HG03108 (cell line): ENCODE results near the gene ARHGDIG.
"Not testable (repeated sequence)": the region's sequence is repeated elsewhere in the genome, so short reads cannot be mapped to it uniquely, and the experiment has no call there.

ENCODE experiments used
- ATAC-seq: cut with Tn5 transposase; IDR thresholded peaks from one replicate; pipeline ENCODE4 v1.9.1; 2021; ENCODE audit warnings: moderate library complexity; ENCODE audit not compliant: unreplicated experiment

ARHGDIG gene

DNA sequence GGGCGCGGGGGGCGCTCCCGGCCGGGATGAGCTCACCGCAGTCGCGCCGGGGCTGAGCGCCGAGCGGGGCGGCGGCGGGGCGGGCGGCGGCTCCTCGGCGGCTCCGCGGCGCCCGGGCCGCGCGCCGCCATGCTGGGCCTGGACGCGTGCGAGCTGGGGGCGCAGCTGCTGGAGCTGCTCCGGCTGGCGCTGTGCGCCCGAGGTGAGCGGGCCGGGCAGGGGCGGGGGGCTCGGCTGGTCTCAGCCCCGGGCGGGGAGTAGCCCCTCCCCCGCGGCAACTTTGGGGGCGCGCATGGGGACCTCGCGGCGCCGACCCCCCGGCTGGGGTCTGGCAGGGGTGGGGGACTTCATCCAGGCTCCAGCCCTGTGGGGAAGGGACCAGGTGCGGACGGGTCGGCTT lies at the start of gene ARHGDIG:
ARHGDIG (plus strand) TSS at position 40 of the 400 bp plus-strand sequence; CDS start at position 130, 90 bp downstream.
- ATAC-seq = no peak

DNA sequence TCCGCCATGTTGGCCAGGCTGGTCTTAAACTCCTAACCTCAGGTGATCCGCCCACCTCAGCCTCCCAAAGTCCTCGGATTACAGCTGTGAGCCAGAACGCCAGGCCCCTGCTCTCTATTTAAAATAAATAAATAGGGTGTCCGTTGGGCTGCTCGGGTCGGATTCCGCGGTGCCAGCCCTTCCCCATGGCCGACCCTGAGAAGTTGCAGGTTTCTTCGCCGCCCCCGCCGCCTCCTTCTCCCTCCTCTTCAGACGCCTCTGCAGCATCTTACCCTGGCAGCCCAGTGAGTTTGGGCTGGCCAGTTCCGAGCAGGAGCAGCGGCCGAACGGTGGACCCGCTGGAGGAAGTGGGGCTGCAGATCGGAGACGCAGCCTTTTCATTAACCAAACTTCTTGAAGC lies 49.4 kb upstream of the ARHGDIG start:
- no peak for ATAC-seq

DNA sequence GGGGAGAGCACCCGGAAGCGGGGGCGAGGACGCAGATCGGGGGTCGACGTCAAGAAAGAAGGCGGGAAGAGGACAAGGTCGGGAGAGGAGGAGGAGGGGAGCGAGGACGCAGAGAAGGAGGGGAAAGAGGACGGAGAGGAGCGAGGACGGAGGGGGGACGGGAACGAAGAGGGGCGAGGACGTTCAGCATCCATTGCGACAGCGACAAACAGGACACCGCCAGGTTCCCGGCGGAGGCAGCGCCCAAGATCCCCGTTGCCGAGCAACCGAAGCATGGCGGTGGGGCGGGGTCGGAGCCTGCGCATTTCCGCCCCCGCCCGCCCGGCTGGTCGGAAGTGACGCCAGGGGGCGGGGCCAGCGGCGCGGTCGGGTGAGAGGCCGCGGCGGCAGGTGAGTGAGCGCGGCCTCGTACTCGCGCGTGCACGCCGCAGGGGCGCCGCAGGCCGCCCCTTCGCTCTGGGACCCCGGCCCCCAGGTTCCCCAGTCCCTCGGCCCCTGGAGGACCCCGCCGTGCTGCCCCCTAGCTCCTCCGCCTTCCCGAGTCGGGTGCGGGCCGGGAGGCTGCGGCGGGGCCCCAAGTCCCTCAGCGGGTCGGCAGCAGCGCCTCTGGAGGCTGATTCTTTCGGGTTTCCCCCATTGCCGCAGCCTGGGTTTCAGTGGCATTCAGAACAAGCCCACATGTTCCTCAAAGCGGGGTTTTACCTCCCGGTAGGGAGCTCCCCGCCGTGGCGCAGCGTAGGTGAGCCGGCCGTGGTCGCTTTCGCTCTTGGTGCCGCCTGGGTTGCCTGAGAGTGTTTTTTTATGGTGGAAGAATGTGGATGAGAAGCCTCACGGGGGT lies 45.7 kb upstream of the ARHGDIG start, which contains the start of gene FAM234A:
FAM234A (plus strand) TSS at position 354 of the 838 bp plus-strand sequence. CDS start 19,593 bp downstream, outside the sequence.
- peak; percentile 86 for ATAC-seq

DNA sequence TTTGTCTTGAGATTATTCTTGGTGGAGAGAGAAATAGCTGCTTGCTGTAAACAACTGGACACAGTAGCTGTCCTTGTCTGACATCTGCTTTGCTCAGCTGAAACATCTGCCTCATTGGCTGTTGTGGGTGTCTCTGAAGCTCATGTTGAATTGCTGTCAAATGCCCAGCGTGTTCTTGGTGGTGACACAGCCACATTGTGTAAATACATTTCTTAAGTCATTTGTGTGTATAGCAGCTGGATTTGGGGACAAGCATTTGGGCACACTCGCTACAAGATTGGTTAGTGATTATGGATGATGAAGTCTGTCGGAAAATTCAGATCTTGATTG lies 40.5 kb upstream of the ARHGDIG start:
- no peak for ATAC-seq

DNA sequence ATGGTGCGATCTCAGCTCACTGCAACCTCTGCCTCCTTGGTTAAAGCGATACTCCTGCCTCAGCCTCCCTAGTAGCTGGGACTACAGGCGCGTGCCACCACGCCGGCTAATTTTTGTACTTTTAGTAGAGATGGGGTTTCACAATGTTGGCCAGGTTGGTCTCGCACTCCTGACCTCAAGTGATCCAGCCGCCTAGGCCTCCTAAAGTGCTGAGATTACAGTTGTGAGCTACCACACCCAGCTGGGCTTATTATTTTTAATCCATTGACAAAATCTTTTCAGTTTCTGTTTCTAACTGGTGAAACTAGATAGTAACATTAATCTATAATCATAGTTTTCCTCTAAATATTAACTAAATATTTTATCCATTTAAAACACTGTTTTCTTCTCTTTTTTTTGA lies 39.8 kb upstream of the ARHGDIG start:
- ATAC-seq = no peak

DNA sequence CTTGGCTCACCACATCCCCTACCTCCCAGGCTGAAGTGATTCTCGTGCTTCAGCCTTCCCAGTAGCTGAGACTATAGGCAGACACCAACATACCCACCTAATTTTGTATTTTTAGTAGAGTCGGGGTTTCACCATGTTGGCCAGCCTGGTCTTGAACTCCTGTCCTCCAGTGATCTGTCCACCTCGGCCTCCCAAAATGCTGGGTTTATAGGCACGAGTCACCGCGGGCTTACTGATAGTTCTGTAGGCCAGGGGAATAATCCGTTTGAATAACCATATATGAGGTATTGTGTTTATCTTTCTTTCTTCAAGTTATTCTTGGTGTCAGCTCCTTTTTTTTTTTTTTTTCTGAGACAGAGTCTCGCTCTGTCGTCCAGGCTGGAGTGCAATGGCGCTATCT lies 38.1 kb upstream of the ARHGDIG start:
- ATAC-seq = no peak

DNA sequence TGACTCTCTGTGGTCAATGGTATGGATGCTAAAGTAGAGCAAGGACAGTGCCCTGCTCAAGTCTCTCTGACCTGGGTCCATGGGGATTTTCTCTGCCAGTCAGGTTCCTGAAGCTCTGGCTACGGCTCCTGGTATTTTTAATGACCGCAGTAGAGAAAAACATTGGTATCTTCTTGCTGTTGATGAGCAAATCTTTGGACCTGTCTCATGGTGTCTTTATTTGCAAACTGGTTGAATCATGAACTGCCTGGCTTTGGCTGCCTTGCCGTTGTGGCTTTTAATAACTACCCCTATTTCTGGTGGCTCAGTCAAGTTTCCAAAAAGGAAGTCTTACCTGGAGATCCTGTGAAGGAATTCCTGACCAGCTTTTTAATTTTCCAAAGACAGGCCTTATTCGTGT lies 37.0 kb upstream of the ARHGDIG start:
- no peak for ATAC-seq

DNA sequence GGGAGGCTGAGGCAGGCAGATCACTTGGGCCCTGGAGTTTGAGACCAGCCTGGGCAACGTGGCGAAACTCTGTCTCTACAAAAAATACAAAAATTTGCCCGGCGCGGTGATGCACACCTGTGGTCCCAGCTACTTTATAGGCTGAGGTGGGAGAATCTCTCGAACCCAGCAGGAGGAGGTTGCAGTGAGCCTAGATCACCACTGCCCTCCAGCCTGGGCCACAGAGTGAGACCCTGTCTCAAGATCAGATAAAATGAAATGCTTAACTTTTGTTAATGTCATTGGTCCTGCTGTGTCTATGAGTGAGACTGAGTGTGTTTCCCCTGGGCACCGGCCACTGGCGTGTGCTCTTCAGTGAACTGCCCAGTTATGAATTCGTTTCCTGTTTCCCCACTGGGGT lies 35.3 kb upstream of the ARHGDIG start:
- no peak for ATAC-seq

DNA sequence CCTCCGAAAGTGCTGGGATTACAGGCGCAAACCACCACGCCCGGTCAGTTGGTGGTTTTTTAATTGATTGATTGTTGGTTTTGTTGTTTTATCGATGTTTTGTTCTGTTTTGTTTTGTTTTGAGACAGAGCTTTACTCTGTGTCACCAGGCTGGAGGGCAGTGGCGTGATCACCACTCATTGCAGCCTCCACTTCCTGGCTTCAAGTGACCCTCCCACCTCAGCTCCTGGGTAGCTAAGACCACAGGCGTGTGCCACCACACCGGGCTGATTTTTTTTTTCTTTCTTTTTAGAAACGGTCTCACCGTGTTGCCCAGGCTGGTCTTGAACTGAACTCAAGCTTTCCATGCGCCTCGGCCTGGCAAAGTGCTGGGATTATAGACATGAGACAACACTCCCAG lies 33.4 kb upstream of the ARHGDIG start:
- no peak for ATAC-seq

DNA sequence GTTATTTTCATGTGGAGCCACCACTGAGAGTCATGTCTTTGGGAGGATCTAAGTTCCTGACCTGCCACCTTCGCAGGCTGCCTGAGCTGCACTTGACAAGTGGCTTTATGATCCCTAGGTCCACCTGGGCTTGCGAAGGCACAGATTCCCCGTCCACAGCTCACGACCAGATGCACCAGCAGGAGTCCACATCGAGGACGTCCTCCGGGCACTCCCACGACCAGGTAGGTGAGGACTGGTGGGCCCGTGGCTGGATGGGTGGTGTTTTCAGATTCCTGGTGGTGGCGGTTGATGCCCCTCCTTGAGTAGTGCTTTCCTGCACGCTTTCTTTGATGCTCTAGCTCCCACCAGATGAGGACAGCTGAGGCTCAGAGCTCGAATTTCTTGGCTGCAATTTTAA lies 31.0 kb upstream of the ARHGDIG start:
- no peak for ATAC-seq

DNA sequence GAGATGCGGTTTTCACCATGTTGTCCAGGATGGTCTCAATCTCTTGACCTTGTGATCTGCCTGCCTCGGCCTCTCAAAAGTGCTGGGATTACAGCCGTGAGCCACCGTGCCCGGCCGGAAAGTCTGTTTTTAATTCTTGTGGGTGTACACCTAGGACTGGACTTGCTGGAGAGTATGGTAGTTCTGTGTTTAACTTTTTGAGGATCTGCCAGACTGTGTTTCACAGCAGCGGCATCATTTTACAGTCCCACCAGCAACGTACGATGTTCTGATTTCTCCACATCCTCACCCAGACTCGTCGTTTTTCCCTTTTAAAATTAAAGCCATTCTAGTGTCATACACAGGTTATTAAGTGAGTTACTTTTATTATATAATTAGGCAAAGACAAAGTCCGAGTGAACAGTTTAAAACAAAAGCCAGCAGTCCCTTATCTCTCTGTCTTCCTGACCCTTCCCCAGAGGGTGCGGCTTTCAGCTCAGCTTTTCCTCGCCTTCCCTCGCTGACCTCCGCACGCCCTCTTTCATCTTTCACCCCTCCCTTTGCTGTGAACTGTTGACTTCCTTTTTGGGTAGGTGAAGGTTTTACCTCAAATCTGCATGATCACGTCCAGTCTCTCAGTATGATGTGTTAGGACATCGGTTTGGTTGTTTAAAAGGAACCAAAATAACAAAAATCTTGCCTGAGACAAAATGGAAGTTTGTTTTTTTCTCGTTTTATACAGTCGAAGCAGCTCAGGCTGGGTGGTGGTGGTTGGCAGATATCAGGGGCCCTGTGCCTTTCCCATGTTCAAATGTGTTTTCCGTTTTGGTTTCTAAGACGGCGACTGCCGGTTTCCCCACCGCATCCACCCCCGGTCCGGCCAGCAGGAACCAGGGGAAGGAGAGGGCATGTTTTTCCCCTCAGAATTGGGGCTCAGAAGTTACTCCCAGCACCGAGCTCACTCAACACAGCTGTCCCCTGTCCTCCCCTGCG lies 27.7 kb upstream of the ARHGDIG start:
- ATAC-seq = peak; percentile 56

DNA sequence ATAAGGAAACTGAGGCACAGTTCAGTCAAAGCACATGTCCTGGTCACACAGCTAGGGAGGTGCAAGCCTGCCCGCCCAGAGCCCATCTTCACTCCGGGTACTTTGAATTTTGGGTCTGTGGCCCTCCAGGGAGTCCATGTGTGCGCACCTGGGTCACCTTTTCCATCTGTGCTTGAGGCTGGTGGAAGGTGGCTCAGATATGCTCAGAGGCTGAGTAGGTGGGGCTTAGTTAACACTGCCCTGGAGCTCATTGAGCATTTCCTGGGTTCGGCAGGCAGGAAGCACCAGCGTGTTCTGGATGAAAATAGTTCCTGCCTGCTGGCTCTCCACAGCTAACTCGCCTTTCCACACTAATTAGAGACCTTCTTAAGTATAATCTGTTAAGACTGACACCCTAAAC lies 26.6 kb upstream of the ARHGDIG start:
- no peak for ATAC-seq

DNA sequence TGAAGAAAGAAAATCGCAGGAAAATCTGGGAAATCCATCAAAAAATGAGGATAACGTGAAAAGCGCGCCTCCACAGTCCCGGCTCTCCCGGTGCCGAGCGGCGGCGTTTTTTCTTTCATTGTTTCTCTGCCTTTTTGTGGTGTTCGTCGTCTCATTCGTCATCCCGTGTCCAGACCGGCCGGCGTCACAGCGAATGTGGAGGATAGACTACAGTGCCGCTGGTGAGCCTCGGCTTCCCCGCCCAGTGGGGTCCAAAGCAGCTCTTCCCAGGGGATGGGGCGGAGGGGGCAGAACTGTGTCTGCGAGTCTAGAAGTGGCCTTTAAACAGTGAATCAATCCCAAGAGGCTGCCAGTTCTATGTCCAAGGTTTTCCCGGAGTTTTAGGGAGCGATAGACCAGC lies 25.9 kb upstream of the ARHGDIG start:
- ATAC-seq = no peak

DNA sequence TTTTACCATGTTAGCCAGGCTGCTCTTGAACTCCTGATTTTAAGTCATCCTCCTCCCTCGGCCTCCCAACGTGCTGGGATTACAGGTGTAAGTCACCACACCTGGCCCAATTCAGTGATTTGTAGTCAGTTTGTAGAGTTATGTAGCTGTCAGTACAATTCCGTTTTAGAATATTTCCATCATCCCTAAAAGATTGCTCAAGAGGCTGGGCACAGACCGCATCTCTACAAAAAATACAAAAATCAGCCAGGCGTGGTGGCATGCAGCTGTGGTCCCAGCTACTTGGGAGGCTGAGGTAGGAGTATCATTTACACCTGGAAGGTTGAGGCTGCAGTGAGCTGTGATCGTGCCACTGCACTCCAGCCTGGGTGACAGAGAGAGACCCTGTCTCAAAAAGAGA lies 25.2 kb upstream of the ARHGDIG start:
- no peak for ATAC-seq

DNA sequence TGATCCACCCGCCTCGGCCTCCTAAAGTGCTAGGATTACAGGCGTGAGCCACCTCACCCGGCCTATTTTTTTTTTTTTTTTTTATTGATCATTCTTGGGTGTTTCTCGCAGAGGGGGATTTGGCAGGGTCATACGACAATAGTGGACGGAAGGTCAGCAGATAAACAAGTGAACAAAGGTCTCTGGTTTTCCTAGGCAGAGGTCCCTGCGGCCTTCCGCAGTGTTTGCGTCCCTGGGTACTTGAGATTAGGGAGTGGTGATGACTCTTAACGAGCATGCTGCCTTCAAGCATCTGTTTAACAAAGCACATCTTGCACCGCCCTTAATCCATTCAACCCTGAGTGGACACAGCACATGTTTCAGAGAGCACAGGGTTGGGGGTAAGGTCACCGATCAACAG lies 22.3 kb upstream of the ARHGDIG start:
- ATAC-seq = not testable (repeated sequence)

DNA sequence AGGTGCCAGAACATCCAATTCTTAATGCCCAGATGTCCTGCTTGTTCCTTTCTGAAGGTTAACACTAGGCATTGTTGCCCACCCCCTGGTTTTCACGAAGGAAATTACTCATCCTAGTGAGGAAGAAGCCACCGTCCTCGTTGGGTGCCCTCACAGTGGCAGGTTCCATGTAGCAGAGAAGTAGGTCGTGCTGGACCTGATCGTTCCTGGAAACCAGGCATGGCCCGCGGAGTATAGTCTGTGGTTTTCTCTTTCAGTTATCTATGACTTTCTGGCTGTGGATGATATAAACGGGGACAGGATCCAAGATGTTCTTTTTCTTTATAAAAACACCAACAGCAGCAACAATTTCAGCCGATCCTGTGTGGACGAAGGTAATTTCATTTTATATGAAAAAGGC lies 21.2 kb upstream of the ARHGDIG start:
- ATAC-seq = no peak

DNA sequence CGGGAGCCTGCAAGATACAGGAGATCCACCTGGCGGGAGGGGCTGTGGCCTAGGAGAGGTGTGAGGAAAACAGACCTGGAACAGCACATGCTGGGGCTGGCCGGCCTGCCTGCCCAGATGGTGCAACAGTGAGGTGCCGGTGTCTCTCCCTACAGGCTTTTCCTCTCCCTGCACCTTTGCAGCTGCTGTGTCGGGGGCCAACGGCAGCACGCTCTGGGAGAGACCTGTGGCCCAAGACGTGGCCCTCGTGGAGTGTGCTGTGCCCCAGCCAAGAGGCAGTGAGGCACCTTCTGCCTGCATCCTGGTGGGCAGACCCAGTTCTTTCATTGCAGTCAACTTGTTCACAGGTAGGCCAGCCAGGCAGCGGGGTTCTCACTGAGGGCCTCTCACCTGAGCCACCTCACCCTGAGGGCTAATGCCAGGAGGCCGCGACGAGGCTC lies 20.6 kb upstream of the ARHGDIG start:
- no peak for ATAC-seq

DNA sequence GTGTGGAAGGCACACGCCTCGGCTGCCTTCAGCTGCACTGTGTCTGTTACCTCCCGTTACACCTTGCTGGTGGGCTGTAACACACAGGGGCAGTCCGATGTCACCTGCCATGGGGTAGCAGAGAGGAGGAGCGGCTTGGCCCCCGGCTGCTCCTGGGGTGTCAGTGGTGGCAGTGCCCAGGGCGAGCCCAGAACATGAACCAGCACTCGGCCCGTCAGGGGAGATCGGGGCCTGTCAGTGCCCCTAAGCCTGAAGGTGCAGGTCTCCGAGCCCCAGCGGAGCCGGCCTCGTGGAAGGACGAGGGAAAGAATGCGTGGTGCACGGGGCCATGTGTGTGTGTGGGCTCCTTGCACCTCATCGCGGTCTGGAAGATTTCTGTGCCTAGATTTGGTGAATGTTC lies 20.1 kb upstream of the ARHGDIG start:
- no peak for ATAC-seq

DNA sequence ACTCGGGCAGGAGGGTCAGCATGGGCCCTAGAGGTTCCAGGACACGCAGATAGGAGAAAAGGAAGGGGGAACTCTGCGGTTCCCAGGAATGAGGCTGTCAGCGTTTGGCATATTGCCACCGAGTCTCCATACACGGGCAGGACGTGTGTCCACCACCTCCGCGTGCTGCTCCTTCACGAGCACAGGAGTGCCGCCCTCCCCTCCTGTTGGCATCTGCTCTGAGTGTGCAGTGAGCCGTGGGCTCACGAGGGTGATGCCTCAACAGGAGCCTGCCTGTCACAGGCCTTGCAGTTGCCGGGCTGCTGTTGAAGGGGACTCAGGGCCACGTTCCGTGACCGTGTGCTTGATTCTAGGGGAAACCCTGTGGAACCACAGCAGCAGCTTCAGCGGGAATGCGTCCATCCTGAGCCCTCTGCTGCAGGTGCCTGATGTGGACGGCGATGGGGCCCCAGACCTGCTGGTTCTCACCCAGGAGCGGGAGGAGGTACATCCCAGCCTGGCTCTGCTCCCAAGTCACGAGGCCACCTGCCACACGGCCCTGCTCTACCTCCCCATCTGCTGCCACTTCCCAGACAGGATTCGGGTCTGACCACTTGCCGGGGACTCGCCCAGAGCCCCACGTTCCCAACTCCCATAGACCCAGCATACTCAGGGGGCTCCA lies 19.2 kb upstream of the ARHGDIG start:
- ATAC-seq = no peak

DNA sequence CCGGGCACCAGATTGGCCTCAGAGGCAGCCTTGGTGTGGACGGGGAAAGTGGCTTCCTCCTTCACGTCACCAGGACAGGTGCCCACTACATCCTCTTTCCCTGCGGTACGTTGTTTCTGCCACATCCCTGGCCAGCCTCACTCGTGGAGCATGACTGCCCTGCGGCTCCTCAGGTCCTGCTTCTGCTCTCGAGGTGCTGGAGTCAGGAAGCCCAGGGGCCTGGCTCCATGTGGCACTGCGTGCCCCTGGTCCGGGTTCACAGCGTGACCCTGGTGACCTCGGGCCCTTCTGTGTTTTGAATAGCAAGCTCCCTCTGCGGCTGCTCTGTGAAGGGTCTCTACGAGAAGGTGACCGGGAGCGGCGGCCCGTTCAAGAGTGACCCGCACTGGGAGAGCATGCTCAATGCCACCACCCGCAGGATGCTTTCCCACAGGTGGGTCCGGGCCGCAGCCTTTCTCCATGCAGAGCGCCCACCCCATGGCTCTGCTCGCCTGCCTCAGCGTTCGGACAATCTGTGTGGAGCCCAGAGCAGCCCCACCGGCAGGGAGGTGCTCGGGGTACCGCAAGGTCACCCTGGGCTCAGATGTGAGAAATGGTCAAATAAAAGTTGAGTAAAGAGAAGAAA lies 18.2 kb upstream of the ARHGDIG start:
- ATAC-seq = no peak
